HUES6 (cell line): Measurements from ENCODE around the gene XYLT1.

ENCODE experiments used
- H3K27ac ChIP-seq: 2 replicates; pipeline ENCODE4 v1.7.0; 2013; ENCODE audit warnings: low read depth, mild to moderate bottlenecking, low read length, inconsistent platforms
- H3K27me3 ChIP-seq: 2 replicates; pipeline ENCODE4 v1.6.1; 2013; ENCODE audit warnings: low read length; ENCODE audit not compliant: control insufficient read depth, insufficient read depth
- H3K36me3 ChIP-seq: 2 replicates; pipeline ENCODE4 v1.6.1; 2013; ENCODE audit warnings: low read length; ENCODE audit not compliant: control insufficient read depth, insufficient read depth
- H3K4me1 ChIP-seq: 2 replicates; pipeline ENCODE4 v1.6.1; 2013; ENCODE audit warnings: low read length; ENCODE audit not compliant: control insufficient read depth, insufficient read depth
- H3K4me3 ChIP-seq: 2 replicates; pipeline ENCODE4 v1.5.1; 2013; ENCODE audit warnings: low read depth, low read length
- H3K9ac ChIP-seq: one replicate; pipeline ENCODE4 v1.6.1; 2013; ENCODE audit warnings: mild to moderate bottlenecking, low read length
- H3K9me3 ChIP-seq: 2 replicates; pipeline ENCODE4 v1.6.1; 2013; ENCODE audit warnings: low read depth, low read length; ENCODE audit not compliant: control insufficient read depth, insufficient read depth

The XYLT1 gene

GRCh38 chr16:17304491-17305119, 166.2 kb downstream of the XYLT1 start:
- peaks cover 28% of the 10 kb centered on the region for H3K4me1 ChIP-seq
- H3K9me3 ChIP-seq, result no peaks in the 10 kb centered on the region
- H3K4me3 ChIP-seq, result no peak overlapping the region
- H3K9ac ChIP-seq, result no peak overlapping the region
- no peaks in the 10 kb centered on the region for H3K27me3 ChIP-seq
- H3K36me3 ChIP-seq, result no peaks in the 10 kb centered on the region
- H3K27ac ChIP-seq, result no peak overlapping the region

- Histone ChIP-seq H3K9me3 (no peaks in the 10 kb centered on the region), H3K9ac (no peak overlapping the region), H3K4me1 (peaks cover 30% of the 10 kb centered on the region), H3K27me3 (no peaks in the 10 kb centered on the region), H3K4me3 (no peak overlapping the region), H3K36me3 (no peaks in the 10 kb centered on the region), H3K27ac (no peak overlapping the region)
Measured at GRCh38 chr16:17304106-17304490, 166.7 kb downstream of the XYLT1 start.

DNA sequence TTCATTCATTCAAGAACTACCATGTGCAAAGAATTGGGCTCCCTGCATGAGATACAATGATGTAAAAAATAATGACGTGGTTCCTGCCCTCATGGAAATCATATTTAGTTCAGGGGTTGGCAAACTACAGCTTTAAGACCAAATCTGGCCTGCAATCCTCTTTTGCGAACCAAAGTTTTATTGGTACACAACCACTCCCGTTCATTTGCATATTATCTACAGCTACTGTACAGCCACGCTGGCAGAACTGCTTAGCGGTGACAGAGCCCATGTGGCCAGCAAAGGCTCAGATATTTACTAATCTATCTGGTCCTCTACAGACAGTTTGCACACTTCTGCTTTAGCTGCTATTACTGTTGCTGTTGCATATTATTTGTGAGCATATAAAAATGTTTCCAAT, 167.7 kb downstream of the XYLT1 start:
- H3K9ac ChIP-seq, result no peak overlapping the region
- H3K36me3 ChIP-seq, result no peaks in the 10 kb centered on the region
- no peak overlapping the region for H3K4me3 ChIP-seq
- H3K27me3 ChIP-seq, result no peaks in the 10 kb centered on the region
- H3K9me3 ChIP-seq, result no peaks in the 10 kb centered on the region
- H3K4me1 ChIP-seq, result peaks cover 28% of the 10 kb centered on the region
- H3K27ac ChIP-seq, result no peak overlapping the region

DNA sequence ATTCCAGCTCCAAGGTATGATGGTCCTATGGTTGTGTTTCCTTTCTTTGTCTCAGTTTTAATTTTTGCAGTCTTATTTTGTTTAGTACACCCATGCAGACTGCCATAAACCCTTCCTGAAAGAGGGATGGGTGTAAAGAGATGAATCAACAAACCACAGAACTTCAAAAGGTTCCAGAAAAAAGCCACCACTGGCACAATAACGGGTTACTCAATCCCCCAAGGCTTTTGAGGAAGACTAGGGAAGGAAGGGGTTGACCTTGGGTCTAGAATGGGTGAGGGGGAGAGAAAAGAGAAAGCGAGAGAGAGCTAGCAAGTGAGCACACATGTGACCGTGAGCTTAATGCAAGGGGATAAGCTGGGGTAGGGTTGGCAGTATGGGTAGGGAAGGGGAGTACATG, 168.1 kb downstream of the XYLT1 start:
- H3K27me3 ChIP-seq, result no peaks in the 10 kb centered on the region

DNA sequence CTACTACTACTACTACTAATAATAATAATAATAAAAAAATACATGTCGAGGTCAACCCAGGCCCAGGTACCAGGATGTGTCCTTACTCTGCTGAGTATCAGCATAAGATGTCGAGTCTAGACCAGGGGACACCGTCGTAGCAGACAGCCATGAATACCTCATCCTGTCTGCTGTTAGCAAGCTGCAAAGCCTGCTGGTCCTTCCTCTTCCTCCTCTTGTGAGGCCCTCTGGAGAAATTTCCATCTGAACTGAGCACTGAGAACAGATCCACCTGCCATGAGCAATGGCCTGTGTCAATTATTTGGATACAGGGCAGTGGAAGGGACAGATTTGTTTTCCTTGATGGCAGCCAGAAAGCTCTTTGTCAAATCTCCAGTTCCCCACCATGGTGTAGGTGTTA, 168.5 kb downstream of the XYLT1 start:
- Histone ChIP-seq H3K4me3 (no peak overlapping the region), H3K4me1 (peaks cover 28% of the 10 kb centered on the region), H3K27ac (no peak overlapping the region), H3K27me3 (no peaks in the 10 kb centered on the region), H3K9ac (no peak overlapping the region), H3K36me3 (no peaks in the 10 kb centered on the region), H3K9me3 (no peaks in the 10 kb centered on the region)

More for the DNA sequence above, 168.1 kb downstream of the XYLT1 start:
- H3K36me3 ChIP-seq, result no peaks in the 10 kb centered on the region
- H3K4me3 ChIP-seq, result no peak overlapping the region
- peaks cover 28% of the 10 kb centered on the region for H3K4me1 ChIP-seq
- no peak overlapping the region for H3K27ac ChIP-seq
- no peaks in the 10 kb centered on the region for H3K9me3 ChIP-seq
- H3K9ac ChIP-seq, result no peak overlapping the region

DNA sequence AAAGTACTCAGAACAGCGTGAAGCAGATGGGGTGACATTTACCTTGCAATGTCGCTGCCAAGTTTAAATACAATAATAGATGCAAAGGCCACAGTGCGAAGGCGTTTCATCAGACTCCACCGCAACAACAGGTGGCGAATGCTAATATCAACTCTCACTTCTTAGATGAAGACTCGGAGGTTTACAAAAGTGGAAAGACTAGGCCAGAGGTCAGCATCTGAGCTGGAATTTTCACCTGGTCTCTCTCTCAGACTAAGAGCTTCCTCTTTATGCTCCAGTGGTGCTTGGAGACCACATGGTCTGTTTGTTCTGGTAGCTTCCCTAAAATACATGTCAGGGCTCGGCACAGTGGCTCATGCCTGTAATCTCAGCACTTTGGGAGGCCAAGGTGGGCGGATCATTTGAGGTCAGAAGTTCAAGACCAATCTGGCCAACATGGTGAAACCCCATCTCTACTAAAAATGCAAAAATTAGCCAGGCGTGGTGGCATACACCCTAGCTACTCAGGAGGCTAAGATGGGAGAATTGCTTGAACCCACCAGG, 169.1 kb downstream of the XYLT1 start:
- Histone ChIP-seq H3K4me1 (peaks cover 28% of the 10 kb centered on the region), H3K27ac (no peak overlapping the region), H3K9ac (no peak overlapping the region), H3K36me3 (no peaks in the 10 kb centered on the region), H3K9me3 (no peaks in the 10 kb centered on the region), H3K27me3 (no peaks in the 10 kb centered on the region), H3K4me3 (no peak overlapping the region)

DNA sequence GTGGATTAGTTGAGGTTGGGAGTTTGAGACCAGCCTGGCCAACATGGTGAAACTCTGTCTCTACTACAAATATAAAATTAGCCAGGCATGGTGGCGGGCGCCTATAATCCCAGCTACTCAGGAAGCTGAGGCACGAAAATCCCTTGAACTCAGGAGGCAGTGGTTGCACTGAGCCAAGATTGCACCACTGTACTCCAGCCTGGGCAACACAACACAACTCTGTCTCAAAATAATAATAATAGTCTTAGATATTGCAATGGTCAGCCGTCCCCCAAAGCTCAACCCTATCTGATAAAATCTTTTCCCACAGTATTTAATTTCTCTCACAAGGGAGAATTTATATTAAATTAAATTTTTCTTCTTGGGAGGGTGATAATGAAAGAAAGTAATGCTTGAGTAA, 169.6 kb downstream of the XYLT1 start:
- H3K4me1 ChIP-seq, result peaks cover 32% of the 10 kb centered on the region
- H3K4me3 ChIP-seq, result no peak overlapping the region
- no peak overlapping the region for H3K9ac ChIP-seq
- no peaks in the 10 kb centered on the region for H3K36me3 ChIP-seq
- no peak overlapping the region for H3K27ac ChIP-seq
- no peaks in the 10 kb centered on the region for H3K27me3 ChIP-seq
- H3K9me3 ChIP-seq, result no peaks in the 10 kb centered on the region

- Histone ChIP-seq H3K36me3 (no peaks in the 10 kb centered on the region), H3K4me3 (no peak overlapping the region), H3K4me1 (peaks cover 24% of the 10 kb centered on the region), H3K27me3 (no peaks in the 10 kb centered on the region), H3K9ac (no peak overlapping the region), H3K27ac (no peak overlapping the region), H3K9me3 (no peaks in the 10 kb centered on the region)
Measured at GRCh38 chr16:17299790-17300189, 171.0 kb downstream of the XYLT1 start.

DNA sequence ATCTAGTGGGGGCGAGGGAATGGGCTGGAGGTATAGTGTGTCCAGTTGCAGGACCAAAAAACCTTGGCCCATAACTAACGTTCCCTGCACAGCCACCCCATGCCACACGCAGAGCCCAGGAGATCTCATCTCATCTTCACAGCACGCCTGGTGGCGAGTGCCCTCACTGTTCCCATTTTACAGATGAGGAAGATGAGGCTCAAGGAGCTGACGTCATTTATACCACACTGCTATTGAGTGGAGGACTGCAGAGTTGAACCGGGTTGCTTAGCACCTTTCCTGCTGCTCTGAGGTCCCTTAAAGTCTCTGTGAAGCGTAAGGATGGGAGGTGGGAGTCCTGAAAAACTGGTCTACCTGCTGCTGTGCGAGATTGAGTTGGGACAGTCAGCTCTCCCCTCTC, 172.5 kb downstream of the XYLT1 start:
- Histone ChIP-seq H3K36me3 (no peaks in the 10 kb centered on the region), H3K27me3 (no peaks in the 10 kb centered on the region), H3K4me1 (peaks cover 24% of the 10 kb centered on the region), H3K9ac (no peak overlapping the region), H3K4me3 (no peak overlapping the region), H3K27ac (no peak overlapping the region), H3K9me3 (no peaks in the 10 kb centered on the region)

DNA sequence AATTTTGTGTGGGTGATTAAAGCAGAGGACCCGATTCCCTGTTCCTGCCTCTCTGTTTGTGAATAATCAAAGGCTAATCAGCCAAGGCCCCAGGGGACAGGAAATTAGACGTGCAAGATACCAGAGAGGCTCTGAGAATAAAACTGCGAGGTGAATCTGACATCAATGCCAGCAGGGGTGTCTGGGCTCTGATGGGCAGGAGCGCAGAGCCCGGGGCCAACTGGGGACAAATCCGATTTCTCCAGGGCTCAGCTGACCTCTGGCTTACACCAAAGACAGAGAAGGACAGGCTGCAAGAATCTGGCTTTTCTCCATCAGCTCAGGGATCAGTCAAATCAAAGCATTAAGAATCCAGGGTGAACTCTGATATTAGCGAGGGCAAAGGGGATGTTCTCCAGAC, 174.3 kb downstream of the XYLT1 start:
- H3K9ac ChIP-seq, result no peak overlapping the region
- peaks cover 21% of the 10 kb centered on the region for H3K4me1 ChIP-seq
- no peaks in the 10 kb centered on the region for H3K27me3 ChIP-seq
- no peaks in the 10 kb centered on the region for H3K36me3 ChIP-seq
- no peak overlapping the region for H3K27ac ChIP-seq
- H3K9me3 ChIP-seq, result no peaks in the 10 kb centered on the region
- no peak overlapping the region for H3K4me3 ChIP-seq

GRCh38 chr16:17295948-17296347, 174.8 kb downstream of the XYLT1 start:
- H3K27me3 ChIP-seq, result no peaks in the 10 kb centered on the region
- no peaks in the 10 kb centered on the region for H3K9me3 ChIP-seq
- no peak overlapping the region for H3K27ac ChIP-seq
- peaks cover 21% of the 10 kb centered on the region for H3K4me1 ChIP-seq
- no peaks in the 10 kb centered on the region for H3K36me3 ChIP-seq
- H3K9ac ChIP-seq, result no peak overlapping the region
- no peak overlapping the region for H3K4me3 ChIP-seq
